ENCODE results near the gene IRF5.

DNA sequence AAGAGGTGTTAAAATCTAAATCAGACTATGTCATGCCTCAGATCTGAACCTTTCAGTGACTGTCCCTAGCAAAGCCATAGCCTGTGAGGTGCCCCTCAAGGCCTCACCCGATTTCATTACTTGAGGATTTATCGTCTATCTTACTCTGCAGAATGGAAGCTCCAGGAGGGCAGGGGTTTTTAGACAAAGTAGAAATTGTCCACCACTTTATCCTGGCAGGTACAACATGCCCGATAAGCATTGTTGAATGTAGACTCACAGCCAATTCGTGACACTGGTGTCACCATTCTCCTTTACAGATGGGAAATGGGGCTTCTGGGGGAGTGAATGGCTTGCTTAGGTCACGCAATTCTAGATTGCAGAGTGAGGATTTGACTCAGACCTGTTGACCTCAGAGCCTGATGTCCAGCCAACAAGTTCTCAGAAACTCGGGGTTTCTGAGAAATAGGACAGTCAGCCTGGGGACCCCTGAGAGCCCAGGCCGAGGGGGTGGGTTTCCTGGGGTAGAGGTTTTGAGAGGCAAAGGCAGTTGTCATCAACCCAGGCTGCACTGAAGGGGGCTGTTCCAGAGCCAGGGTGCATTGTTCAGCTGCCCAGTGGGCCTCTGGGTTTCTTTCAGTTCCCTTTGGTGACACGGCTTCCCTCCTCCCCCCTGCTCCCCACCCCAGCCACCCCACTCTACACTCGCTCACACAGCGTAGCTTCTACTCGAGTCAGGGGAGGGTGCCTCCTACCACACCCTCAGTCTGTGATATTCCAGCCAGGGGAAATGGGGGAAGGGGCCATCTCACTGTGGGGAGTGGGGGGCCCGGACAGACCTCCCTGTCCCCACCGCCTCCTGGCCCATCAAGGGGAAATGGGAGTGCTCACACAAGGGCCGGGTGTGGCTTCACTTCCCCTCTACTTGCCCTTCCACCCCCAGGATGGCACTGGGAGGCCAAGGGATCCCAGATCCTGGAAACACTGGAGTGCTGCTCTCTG is 3.1 kb upstream of the IRF5 start:
- TF ChIP-seq CTCF (IDR thresholded peaks at IDR 0.05; ENCODE audit: low read depth, low read length, poor library complexity, severe bottlenecking) = no peak
- no peak for TF ChIP-seq EZH2phosphoT487 (IDR thresholded peaks at IDR 0.05; ENCODE audit: borderline replicate concordance, low read length)
